Activated T-cell treated with anti-CD3 and anti-CD28 coated beads for 1 hour (primary cell): ENCODE results near the gene SERPINB8.
"Not testable (repeated sequence)": the region's sequence is repeated elsewhere in the genome, so short reads cannot be mapped to it uniquely, and the experiment has no call there.

Source experiments
- DNase-seq: peaks from one replicate; pipeline ENCODE4 v3.0.0-alpha.2; 2020; ENCODE audit warnings: low read depth

Gene SERPINB8, protein sequence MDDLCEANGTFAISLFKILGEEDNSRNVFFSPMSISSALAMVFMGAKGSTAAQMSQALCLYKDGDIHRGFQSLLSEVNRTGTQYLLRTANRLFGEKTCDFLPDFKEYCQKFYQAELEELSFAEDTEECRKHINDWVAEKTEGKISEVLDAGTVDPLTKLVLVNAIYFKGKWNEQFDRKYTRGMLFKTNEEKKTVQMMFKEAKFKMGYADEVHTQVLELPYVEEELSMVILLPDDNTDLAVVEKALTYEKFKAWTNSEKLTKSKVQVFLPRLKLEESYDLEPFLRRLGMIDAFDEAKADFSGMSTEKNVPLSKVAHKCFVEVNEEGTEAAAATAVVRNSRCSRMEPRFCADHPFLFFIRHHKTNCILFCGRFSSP

DNA sequence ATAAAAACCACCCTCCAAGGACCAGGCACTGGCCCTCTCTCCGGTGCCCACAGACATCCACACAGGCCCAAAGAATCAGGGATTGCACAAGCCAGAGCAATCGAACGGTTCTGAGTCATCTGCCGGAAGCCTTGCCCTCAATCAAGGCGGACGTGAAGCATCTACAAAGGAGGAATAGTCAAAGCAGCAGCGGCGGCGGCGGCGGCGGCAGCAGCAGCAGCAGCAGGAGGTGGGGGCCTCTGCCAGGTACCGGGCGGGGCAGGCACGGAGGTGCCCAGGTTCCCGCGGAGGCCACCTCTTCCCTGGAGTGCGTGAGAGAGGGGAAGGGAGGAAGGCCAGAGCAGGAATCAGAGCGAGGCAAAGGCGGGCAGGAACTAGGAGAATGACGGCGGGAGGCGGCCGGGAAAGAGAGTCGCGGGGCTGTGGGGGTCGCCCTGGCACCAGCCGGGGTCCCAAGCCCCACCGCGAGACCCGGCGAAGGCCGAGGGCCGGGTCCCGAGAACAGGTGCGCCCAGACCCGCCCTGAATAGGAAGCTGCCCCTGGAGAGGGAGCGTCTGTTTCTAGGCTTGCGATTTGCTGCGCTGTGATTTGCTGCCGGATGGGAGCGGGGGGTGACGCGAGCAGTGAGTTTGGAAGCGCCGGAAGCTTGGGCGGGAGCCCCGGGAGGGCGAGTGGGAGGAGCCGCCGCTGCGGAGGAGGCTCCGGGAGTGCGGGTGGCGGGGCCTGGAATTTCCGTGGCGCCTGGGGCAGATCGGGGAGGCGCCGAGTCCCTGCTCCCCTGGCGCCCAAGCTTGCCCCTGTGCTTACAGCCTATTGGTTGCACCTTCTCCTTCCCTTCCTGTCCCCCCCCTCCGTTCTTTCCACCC is at the start of gene SERPINB8:
SERPINB8 (plus strand) TSS at position 140 of the 867 bp plus-strand sequence. CDS start 8,228 bp downstream, outside the sequence.
- peak; percentile 63 for DNase-seq

DNA sequence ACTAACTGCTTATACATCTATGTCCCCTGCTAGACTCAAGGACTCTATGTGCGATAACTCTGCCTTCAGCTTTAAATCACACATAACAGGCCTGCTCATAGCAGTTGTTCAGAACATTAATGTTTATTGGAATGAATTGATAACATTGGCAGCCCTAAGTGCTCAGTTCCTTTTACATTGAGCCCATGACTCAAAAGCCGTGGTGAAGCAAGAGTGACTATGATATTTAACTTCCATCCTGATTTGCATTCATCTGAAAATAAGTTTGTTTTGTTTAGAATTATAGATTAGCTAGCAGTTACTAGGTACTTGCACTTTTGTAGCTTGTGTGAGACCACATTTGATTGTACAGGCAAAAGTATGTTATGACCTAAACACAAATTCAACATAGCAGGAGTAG is 47.8 kb upstream of the SERPINB8 start:
- DNase-seq = no peak

DNA sequence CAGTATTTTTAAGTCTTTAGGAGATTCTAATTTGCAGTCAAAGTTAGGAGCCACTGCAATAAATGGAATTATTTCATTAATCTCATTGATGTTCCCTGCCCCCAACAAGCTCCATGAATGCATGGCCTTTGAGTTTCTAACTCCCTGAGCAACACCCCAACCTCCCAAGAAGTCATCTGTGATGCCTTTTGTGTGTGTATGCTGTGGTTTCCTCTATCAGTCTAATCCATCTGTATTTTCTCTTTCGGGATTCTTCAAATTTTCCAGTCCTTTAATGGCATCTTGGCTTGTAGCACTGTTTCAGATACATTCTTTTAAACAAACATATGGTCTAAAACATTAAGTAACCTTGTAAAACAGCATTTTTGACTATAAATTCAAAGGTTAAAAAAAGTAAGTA is 45.3 kb upstream of the SERPINB8 start:
- DNase-seq = no peak

DNA sequence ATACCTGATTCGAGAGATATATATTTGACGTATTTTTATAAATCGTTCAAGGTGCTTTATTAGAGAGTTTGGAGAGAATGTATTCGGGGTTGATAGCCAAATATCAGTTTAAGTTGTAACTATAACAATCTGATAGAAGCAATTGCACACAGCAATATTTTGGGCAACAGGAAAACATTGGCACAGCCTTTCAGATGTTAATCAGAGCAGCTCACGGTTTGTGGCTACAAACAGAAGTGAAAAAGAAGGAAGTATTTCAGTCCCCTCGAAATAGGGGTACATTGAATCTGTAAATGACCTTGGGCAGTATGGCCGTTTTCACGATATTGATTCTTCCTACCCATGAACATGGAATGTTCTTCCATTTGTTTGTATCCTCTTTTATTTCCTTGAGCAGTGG is 41.5 kb upstream of the SERPINB8 start:
- no peak for DNase-seq

DNA sequence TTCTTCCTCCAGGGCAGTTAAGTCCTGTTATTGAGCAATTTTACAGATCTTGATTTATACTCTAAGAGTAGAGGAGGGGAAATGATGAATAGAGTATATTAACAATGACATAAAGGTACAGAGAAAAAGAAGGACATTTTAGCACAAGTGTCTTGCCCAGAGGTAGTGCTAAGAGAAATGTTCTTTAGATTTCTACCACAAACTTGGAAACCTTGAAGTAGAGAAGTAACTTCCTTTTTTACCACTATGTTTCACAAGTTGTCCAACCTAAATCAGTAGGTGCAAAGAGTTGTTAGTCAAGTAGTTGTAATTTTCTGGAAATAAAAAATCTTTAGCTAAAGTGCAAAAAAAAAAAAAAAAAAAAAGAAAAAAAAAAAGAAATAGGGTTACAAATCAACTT is 40.5 kb upstream of the SERPINB8 start:
- not testable (repeated sequence) for DNase-seq

DNA sequence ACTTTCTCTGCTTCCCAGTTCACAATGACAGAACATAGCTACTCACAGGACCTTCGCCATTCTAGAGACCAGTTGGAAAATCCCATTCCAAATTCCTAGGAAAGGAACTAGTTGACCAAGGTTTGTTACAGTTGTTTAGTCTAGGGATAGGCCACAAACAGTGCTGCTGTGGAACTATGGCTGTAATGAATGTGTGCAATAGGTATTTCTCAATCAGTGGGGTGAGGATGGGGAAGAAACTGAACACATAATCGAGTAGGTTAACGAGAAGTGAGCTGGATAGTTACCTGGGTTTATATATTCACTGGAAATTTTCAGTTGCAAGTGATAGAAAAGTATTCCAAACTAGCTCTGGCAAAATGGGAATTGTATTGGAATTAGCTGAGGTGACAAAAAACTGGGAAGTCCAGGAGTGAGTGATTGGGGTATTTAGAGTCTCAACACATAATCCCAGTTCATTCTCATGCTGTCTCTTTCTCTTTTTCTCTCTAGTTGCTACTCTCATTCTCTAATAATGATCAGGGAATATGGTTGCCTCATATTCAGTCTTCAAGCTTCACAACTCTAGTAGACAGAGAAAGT is 39.0 kb upstream of the SERPINB8 start:
- DNase-seq = no peak

DNA sequence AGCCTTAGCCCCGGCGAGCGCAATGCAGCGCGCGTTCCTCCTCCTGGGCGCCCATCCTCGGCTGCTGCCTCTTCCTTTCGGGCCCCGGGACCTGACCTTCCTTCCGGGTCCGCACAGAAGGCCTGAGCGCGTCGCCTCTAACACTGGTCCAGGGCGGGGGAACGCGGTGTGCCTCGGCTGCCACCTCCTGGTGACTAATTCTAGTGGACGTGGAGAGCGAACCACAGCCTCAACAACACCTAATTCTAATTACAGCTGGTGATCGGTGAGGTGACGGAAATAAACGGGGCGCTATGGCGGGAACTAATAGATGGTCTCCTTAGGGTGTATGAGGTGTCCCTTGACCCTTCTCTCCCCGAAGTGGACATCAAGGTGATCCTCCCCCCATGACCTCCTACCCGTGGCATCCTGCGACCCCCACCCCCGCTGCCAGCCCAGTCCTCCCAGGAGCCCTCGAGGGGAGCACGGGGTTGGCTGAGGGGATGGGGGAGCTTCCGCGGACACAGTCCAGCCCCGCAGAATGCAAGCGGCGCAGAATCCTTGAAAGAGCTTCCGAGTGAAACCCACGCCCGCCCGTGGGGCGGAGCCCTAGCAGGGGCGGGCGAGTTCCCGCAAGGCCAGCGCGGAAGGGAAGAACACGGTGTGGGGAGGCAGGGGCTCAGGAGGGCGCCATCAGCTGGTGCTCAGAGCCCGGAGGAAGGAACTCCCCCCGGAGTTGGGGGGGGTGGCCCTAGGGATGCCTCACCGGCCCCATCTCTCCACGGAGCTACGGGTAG is 33.5 kb upstream of the SERPINB8 start:
- peak; percentile 22 for DNase-seq

DNA sequence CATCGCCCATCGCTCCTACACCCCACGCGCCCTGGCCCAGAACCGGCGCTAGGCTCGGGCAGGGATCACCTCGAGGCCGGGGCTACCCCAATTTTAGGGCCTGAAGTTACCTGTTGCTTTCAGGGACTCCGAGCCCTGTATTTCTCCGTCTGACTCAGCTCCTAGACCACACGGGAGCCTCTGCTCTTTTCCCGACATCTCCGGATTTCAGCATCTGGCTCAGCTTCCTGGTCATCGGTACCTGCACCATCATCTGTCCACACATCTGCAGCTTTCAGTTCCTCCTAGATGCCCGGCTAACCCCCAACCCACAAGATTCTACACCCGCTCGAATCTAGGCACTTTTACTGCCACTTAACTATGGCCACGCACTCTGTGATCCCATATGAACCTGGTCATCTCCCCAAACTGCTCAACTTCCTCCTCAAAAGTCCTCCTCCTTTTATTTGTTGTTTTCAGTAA is 32.9 kb upstream of the SERPINB8 start:
- no peak for DNase-seq

DNA sequence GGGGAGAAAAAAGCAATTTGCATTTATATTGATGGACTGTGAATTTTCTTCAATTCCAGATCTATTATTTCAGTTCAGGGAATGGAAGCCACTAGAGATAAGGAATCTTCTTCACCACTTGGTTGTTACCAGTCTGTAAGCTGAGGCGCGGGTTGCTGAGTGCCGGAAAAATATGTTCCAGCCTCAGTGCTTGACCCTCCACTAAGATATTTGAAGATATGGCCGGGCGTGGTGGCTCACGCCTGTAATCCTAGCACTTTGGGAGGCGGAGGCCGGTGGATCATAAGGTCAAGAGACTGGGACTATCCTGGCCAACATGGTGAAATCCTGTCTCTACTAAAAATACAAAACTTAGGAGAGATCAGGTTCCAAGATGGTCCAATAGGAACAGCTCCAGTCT is 29.9 kb upstream of the SERPINB8 start:
- no peak for DNase-seq

DNA sequence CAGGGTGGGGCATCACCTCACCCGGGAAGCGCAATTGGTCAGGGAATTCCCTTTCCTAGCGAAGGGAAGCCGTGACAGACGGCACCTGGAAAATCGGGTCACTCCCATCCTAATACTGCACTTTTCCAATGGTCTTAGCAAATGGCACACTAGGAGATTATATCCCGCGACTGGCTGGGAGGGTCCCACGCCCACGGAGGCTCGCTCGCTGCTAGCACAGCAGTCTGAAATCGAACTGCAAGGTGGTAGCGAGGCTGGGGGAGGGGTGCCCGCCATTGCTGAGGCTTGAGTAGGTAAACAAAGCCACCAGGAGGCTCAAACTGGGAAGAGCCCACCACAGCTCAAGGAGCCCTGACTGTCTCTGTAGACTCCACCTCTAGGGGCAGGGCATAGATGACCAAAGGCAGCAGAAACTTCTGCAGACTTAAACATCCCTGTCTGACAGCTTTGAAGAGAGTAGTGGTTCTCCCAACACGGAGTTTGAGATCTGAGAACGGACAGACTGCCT is 29.3 kb upstream of the SERPINB8 start:
- not testable (repeated sequence) for DNase-seq

DNA sequence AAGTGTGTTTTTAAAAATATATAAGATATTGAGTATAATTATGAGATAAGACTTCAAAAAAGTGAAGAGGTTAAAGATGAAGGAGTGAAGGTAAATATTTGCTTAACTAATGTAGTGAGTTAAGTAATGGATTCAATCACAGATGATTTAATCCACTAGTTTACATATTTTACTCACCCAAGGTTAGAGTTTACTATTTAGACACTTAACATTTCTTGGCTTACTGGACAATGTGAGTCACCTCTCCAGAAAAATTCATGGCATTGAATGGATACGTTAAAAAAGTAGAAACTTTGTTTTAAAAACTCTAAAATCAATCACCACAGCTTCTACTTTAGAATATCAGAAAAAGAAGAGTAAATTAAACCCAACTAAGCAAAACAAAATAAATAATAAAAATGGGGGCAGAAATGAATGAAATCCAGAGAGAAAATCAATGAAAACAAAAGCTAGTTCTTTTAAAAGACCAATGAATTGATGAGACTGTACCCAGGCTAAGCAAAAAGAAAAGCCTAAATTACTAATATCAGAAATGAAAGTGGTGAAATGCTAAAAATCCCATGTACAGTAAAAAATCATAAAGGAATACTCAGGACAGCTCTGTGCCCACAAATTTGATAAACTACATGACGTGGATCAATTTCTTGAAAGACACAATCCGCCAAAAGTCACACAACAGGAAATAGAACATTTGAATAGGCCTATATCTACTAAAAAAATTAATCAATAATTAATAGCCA is 22.7 kb upstream of the SERPINB8 start:
- no peak for DNase-seq

DNA sequence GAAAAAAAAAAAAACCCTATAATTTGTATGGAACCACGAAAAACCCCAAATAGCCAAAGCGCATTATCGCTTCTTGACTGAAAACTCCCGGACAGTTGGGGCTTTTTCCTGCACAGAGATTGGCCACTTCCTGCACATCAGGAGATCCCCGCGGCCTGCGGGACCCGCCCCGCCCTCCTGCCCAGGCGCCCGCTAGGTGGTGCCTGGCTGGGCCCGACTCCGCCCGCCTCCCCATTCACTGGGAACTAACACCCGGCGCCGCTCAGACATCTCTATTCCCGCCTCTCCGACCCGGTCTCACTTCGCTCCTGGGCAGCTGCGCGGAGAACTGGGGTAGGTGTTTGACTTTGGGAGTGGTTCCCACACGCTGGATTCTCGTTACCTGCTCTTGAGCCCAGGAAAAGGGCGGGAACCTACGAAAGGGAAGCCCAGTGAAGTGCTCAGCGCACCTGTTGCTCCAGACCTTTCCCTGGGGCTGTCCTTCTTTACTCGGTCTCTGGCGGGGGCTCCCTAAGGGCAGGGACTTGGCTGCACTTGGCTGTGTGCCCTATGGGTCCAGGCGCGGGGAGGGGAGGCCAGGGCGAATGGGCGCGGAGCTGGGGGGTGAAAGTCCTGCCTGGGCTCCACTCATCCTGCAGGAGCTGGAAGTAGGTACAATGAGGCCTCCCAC is 20.7 kb upstream of the SERPINB8 start, which contains the start of gene HMSD:
HMSD (plus strand) TSS at position 234 of the 670 bp plus-strand sequence. CDS start 4,155 bp downstream, outside the sequence.
- peak; percentile 24 for DNase-seq

DNA sequence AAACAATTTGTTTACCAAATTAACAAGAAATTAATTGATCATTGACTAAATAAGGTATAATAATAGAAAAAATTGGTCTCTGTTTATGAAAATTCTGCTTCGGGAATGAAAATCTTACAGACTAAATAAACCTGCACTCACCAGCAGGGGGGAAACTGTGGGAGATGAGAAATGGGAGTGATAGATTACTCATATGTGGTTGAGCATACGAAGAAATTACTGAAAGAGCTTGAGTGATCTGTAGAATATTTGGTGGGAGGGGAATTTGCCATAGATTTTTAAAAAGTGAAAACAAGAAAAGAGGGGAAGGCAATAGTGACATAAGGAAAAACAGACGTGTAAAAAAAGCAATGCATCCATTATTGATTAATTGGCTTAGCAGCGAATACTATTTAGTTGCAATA is 18.6 kb upstream of the SERPINB8 start:
- DNase-seq = no peak

DNA sequence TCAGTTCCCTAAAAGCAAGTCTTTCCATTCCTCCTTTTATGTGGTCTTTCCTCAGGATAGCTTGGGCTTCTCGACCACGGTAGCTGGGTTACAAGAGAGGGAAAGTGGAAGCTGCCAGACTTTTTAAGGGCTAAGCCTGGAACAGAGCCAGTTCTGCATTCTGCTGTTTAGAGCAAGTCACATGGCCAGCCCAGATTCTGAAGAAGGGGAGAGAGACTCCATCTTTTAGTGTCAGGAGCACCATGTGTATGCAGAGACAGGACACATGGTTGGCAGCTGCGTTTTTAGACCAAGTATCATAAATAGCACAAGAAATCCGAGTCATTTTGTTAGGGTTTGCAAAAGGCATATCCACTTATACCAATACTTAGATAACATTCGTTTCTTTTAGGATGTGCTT is 16.1 kb upstream of the SERPINB8 start:
- DNase-seq = no peak

DNA sequence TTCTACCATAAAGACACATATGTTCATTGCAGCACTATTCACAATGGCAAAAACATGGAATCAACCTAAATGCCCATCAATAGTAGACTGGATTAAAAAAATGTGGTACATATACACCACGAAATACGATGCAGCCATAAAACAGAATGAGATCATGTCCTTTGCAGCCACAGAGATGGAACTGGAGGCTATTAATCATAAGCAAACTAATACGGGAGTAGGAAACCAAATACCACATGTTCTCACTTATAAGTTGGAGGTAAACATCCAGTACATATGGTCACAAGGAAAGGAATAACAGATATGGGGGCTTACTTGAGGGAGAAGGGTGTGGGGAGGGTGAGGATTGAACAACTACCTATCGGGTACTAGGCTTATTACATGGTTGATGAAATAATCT is 13.1 kb upstream of the SERPINB8 start:
- no peak for DNase-seq

DNA sequence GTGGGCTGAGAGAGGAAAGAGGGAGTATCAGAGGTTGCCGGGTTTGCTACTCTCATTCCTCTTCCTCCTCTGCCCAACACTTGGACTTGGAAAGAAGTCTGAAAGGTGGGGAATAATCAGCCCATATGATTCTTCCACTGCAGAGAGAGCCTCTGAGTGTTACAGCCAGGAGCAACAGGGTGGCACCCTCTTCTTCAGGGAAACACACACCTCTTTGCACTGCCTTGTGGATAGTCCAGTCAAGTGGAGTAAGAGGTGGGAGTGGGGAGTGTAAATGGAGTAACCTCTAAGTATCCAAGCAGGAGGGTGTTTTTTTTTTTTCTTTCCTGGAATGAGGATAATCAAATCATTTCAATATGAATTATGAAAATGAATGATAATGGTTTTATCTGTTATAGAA is 9.0 kb upstream of the SERPINB8 start:
- DNase-seq = no peak

DNA sequence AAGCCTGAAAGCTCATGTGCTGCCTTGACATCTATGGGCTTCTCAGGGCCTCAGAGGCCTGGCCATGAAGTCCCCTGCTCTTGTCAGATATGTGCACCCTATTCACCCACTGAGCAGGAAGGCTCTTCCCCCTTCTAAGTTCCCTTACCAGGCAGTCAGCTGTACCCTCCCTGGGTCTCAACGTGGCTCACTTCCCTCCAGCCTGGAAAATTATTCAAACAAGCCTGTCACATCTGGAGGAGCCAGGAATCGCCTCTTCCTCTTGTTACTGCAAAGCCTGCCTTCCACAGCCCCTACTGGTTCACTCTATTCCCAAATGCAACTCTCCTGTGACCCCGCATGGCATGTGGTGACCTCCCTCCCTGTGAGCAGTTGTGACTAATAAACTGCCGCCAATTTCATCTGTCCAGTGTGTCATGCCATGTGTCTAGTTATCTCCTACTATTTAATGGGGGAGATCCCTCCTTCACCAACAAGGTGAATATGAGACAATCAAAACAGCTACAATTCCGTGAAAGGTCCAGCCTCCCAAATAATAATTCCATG is 8.4 kb upstream of the SERPINB8 start:
- no peak for DNase-seq

DNA sequence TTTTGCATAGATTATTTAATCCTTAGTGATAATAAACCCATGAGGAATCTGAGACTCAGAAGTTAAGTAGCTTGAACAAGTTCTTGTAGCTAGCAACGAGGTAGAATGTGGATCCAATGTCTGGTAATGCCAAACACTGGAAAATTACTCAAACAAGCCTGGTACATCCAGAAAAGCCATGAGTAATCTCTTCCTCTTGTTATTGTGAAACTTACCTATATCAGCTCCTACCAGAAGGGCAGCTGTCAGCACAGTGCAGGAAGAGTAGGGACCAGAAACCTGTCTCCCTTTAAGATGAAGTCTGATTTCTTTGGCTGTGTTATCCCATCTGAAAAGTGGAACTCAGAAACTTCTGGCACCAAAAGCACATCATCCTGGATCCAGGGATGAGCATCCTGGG is 7.7 kb upstream of the SERPINB8 start:
- DNase-seq = no peak

DNA sequence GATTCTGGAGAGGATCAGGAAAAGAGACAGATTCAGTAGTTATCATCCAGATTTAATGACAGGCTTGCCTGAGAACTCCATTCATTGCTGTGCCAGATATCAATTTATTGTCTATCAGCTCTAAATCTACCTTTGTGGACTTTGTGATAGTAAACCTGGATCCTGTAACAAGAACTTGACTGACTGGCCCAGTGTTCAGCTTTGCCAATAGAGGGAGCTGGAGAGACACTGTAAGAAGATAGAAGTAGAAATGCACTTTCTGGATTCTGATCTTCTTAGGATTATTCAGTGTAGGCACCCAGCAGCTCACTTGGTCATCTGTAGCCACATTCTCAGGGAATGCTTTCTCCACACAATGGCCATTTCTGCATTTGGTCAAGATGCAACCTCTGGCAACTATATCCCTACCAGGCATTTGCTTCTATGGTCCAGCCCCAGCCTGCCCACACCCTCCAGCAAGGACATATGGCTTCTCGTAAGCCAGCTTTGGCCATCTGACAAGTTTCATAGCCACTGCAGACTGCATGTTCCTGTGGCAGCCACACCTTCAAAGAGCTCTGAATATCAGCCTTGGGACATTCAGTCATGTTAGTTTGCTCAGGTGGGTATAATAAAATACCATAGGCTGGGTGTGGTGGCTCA is 6.1 kb upstream of the SERPINB8 start:
- DNase-seq = peak; percentile 30
